Cardiac muscle cell (in vitro differentiated cells and primary cell): ENCODE results near the gene NAA38. TPM values are rescaled to one million over a fixed set of nuclear protein-coding genes. Genes with fewer than 3 reads are reported as not detected.

ENCODE experiments used
- DNase-seq, 2 donors: peaks; one replicate each; pipeline versions ENCODE4 v3.0.0 to v3.0.0-alpha.2; 2010 to 2017; ENCODE audit warnings: low read depth in 1 of 2, low spot score in 1 of 2
- H3K27ac ChIP-seq: fragments of 200-600 bp; sonication (generic); 2 replicates; pipeline ENCODE4 v1.5.1; 2016
- H3K27me3 ChIP-seq: fragments of 200-600 bp; sonication (generic); 2 replicates; pipeline ENCODE4 v1.6.0; 2016; ENCODE audit warnings: control low read depth
- H3K36me3 ChIP-seq: fragments of 200-600 bp; sonication (generic); 2 replicates; pipeline ENCODE4 v1.5.1; 2016; ENCODE audit warnings: control low read depth
- H3K4me1 ChIP-seq: fragments of 200-600 bp; sonication (generic); 2 replicates; pipeline ENCODE4 v1.8.1; 2017; ENCODE audit warnings: low read depth, mild to moderate bottlenecking, mixed run types
- H3K4me3 ChIP-seq: fragments of 200-600 bp; sonication (generic); 2 replicates; pipeline ENCODE4 v1.5.1; 2016; ENCODE audit warnings: mild to moderate bottlenecking
- H3K9me3 ChIP-seq: fragments of 200-600 bp; sonication (generic); 2 replicates; pipeline ENCODE4 v1.5.1; 2017; ENCODE audit warnings: low read depth, mild to moderate bottlenecking, control low read depth
- CTCF ChIP-seq: IDR thresholded peaks from 2 replicates; pipeline ENCODE4 v1.5.1; 2012; ENCODE audit warnings: low read depth, mild to moderate bottlenecking, low read length
- polyA plus RNA-seq: library from polyadenylated mRNA; unstranded; fragments of >200 nt; fragmentation: Nextera tagmentation; extraction: Ambion mirVana; gene quantifications from 2 replicates; pipeline ENCODE4 v1.2.1, GENCODE V29; 2016
- total RNA-seq: library from RNA; depleted of rRNA; stranded (reverse); fragments of >200 nt; gene quantifications from 2 replicates; pipeline ENCODE4 v1.2.3, GENCODE V29; 2016

Gene NAA38
- total and polyA plus RNA-seq, 2 experiments from 2014 or later = 107 to 168 TPM

- no peaks in the 10 kb centered on the region for H3K27me3 ChIP-seq
- no peak for TF ChIP-seq CTCF
These were observed 26.1 kb downstream of the NAA38 start for GRCh38 chr17:7831233-7831632.

GRCh38 chr17:7830616-7831015 lies 26.7 kb downstream of the NAA38 start:
- TF ChIP-seq CTCF = no peak
- Histone ChIP-seq H3K27me3 (no peaks in the 10 kb centered on the region), H3K27ac (no peak overlapping the region), H3K9me3 (no peaks in the 10 kb centered on the region), H3K36me3 (no peaks in the 10 kb centered on the region), H3K4me3 (no peak overlapping the region), H3K4me1 (peaks cover 5% of the 10 kb centered on the region)
- no peak for DNase-seq

More at GRCh38 chr17:7831233-7831632, 26.1 kb downstream of the NAA38 start:
- Histone ChIP-seq H3K4me1 (peaks cover 5% of the 10 kb centered on the region), H3K9me3 (no peaks in the 10 kb centered on the region), H3K4me3 (no peak overlapping the region), H3K27ac (no peak overlapping the region), H3K36me3 (no peaks in the 10 kb centered on the region)
- DNase-seq = no peak

GRCh38 chr17:7825206-7825990 lies 32.0 kb downstream of the NAA38 start:
- no peak for TF ChIP-seq CTCF
- Histone ChIP-seq H3K27me3 (no peaks in the 10 kb centered on the region), H3K4me1 (no peaks in the 10 kb centered on the region), H3K27ac (no peak overlapping the region), H3K9me3 (no peaks in the 10 kb centered on the region), H3K4me3 (no peak overlapping the region), H3K36me3 (no peaks in the 10 kb centered on the region)
- DNase-seq = peak in 1 of 2 donors; percentile 50

GRCh38 chr17:7824021-7824924 lies 33.1 kb downstream of the NAA38 start:
- no peak for DNase-seq
- no peaks in the 10 kb centered on the region for H3K27me3 ChIP-seq
- H3K4me1 ChIP-seq = no peaks in the 10 kb centered on the region
- no peak overlapping the region for H3K27ac ChIP-seq
- no peaks in the 10 kb centered on the region for H3K9me3 ChIP-seq
- no peak for TF ChIP-seq CTCF
- H3K4me3 ChIP-seq = no peak overlapping the region
- no peaks in the 10 kb centered on the region for H3K36me3 ChIP-seq

GRCh38 chr17:7823581-7824001 lies 33.8 kb downstream of the NAA38 start:
- Histone ChIP-seq H3K9me3 (no peaks in the 10 kb centered on the region), H3K36me3 (no peaks in the 10 kb centered on the region), H3K4me1 (no peaks in the 10 kb centered on the region), H3K4me3 (no peak overlapping the region), H3K27ac (no peak overlapping the region), H3K27me3 (no peaks in the 10 kb centered on the region)
- TF ChIP-seq CTCF = no peak
- DNase-seq = no peak
